SK-N-SH (cell line): ENCODE measurements around the gene TBX6. TPM values are rescaled to one million over a fixed set of nuclear protein-coding genes. Genes with fewer than 3 reads are reported as not detected.

Source experiments
- CTCF ChIA-PET: fragments of 300-600, 350-600 bp; formaldehyde crosslinking; extraction: SDS; loops from one replicate; lab custom pipeline; 2021; lab: Yijun Ruan, JAX
- POLR2A ChIA-PET: fragments of 350-600 bp; sonication (Branson Sonifier 250); formaldehyde crosslinking; extraction: SDS; loops from one replicate; lab custom pipeline; 2020; ENCODE audit warnings: antibody characterized with exemption, inconsistent platforms; lab: Yijun Ruan, JAX
- DNase-seq: peaks from one replicate; pipeline ENCODE4 v3.0.0; 2012
- H2AFZ ChIP-seq: fragments of 200-600 bp; sonication (generic); 2 replicates; pipeline ENCODE4 v1.8.1; 2016; ENCODE audit warnings: antibody characterized with exemption, mild to moderate bottlenecking, low read depth
- H3F3A ChIP-seq: fragments of 200-600 bp; sonication (generic); replicated peaks from 2 replicates; pipeline ENCODE3; 2016; ENCODE audit warnings: antibody characterized with exemption, mild to moderate bottlenecking; ENCODE audit not compliant: insufficient read depth
- H3K27ac ChIP-seq, 2 experiments: fragments of 200-500 bp in 1 of 2; fragments of 200-600 bp in 1 of 2; sonication (Bioruptor generic) in 1 of 2; sonication (generic), shearing (Covaris generic) in 1 of 2; 2 replicates each; pipeline versions ENCODE4 v1.5.1 to v1.6.1; 2014 to 2016; ENCODE audit warnings: low read depth in 2 of 2, inconsistent platforms in 1 of 2, low read length in 1 of 2, mild to moderate bottlenecking in 1 of 2, mixed read lengths in 1 of 2
- H3K27me3 ChIP-seq: fragments of 200-600 bp; sonication (generic), shearing (Covaris generic); 2 replicates; pipeline ENCODE4 v1.6.1; 2016; ENCODE audit warnings: mixed run types; ENCODE audit not compliant: insufficient read depth
- H3K36me3 ChIP-seq, 2 experiments: fragments of 200-500 bp in 1 of 2; fragments of 200-600 bp in 1 of 2; sonication (Bioruptor generic) in 1 of 2; sonication (generic) in 1 of 2; replicated peaks in 1 of 2; 2 replicates each; pipeline versions ENCODE3 to v1.5.1; 2014 to 2016; ENCODE audit warnings: low read length in 1 of 2, mild to moderate bottlenecking in 1 of 2; ENCODE audit not compliant: insufficient read depth in 2 of 2, control insufficient read depth in 1 of 2
- H3K4me1 ChIP-seq, 2 experiments: fragments of 200-500 bp in 1 of 2; fragments of 200-600 bp in 1 of 2; sonication (Bioruptor generic) in 1 of 2; sonication (generic), shearing (Covaris generic) in 1 of 2; 2 replicates each; pipeline versions ENCODE4 v1.5.1 to v1.6.1; 2014 to 2016; ENCODE audit warnings: low read depth in 1 of 2, low read length in 1 of 2, mixed run types in 1 of 2; ENCODE audit not compliant: insufficient read depth in 2 of 2, control insufficient read depth in 1 of 2
- H3K4me2 ChIP-seq: fragments of 200-600 bp; sonication (generic), shearing (Covaris generic); 2 replicates; pipeline ENCODE4 v1.6.1; 2017; ENCODE audit warnings: mixed run types
- H3K4me3 ChIP-seq, 2 experiments: fragments of 200-500 bp in 1 of 2; fragments of 200-600 bp in 1 of 2; sonication (Bioruptor generic) in 1 of 2; sonication (generic), shearing (Covaris generic) in 1 of 2; 2 replicates each; pipeline versions ENCODE4 v1.5.1 to v1.8.1; 2014 to 2016; ENCODE audit warnings: low read depth in 2 of 2, inconsistent platforms in 1 of 2, low read length in 1 of 2, mild to moderate bottlenecking in 1 of 2, mixed read lengths in 1 of 2, moderate library complexity in 1 of 2
- H3K79me2 ChIP-seq: fragments of 200-600 bp; sonication (generic); 2 replicates; pipeline ENCODE4 v1.8.1; 2017; ENCODE audit warnings: mild to moderate bottlenecking; ENCODE audit not compliant: insufficient read depth
- H3K9ac ChIP-seq: fragments of 200-600 bp; sonication (generic); 2 replicates; pipeline ENCODE4 v1.6.1; 2017; ENCODE audit warnings: mixed run types
- H3K9me2 ChIP-seq: fragments of 200-600 bp; sonication (generic); 2 replicates; pipeline ENCODE4 v1.6.1; 2017; ENCODE audit warnings: mixed run types
- H3K9me3 ChIP-seq: fragments of 200-600 bp; sonication (generic); 2 replicates; pipeline ENCODE4 v1.6.1; 2017; ENCODE audit warnings: mixed run types, mild to moderate bottlenecking, moderate library complexity
- H4K20me1 ChIP-seq: fragments of 200-600 bp; sonication (generic); 2 replicates; pipeline ENCODE4 v1.6.1; 2017; ENCODE audit warnings: mild to moderate bottlenecking, mixed run types; ENCODE audit not compliant: insufficient read depth
- CHD2 ChIP-seq: fragments of 150-350 bp; IDR thresholded peaks from 2 replicates; pipeline ENCODE4 v1.6.1; 2018; ENCODE audit warnings: low read length; ENCODE audit not compliant: partially characterized antibody
- EP300 ChIP-seq, 2 experiments: IDR thresholded peaks; 2 replicates each; pipeline versions ENCODE4 v1.4.0 to v1.6.1; 2012; ENCODE audit warnings: borderline replicate concordance in 1 of 2, low read depth in 1 of 2, low read length in 1 of 2
- MAX ChIP-seq: IDR thresholded peaks from 2 replicates; pipeline ENCODE4 v1.4.0; 2012; ENCODE audit warnings: low read depth
- NFIC ChIP-seq: IDR thresholded peaks from 2 replicates; pipeline ENCODE4 v1.4.0; 2012; ENCODE audit warnings: borderline replicate concordance
- NRF1 ChIP-seq: IDR thresholded peaks from 2 replicates; pipeline ENCODE4 v1.6.1; 2012; ENCODE audit warnings: low read depth, mild to moderate bottlenecking, low read length
- PBX3 ChIP-seq: IDR thresholded peaks from 2 replicates; pipeline ENCODE4; 2012
- POLR2AphosphoS5 ChIP-seq: IDR thresholded peaks from 2 replicates; pipeline ENCODE4 v1.6.1; 2012; ENCODE audit warnings: low read depth, low read length
- RAD21 ChIP-seq: IDR thresholded peaks from 2 replicates; pipeline ENCODE4 v1.6.1; 2012; ENCODE audit warnings: mild to moderate bottlenecking, low read length
- RCOR1 ChIP-seq: fragments of 150-350 bp; IDR thresholded peaks from 2 replicates; pipeline ENCODE4 v1.6.1; 2017; ENCODE audit warnings: antibody characterized with exemption, low read length
- REST ChIP-seq: IDR thresholded peaks from 2 replicates; pipeline ENCODE4 v1.6.1; 2012; ENCODE audit warnings: mild to moderate bottlenecking, low read depth, low read length, moderate library complexity
- RFX5 ChIP-seq: IDR thresholded peaks from 2 replicates; pipeline ENCODE4 v1.6.1; 2012; ENCODE audit warnings: mild to moderate bottlenecking, improper control_type of control experiment, low read length
- RXRA ChIP-seq: IDR thresholded peaks from 2 replicates; pipeline ENCODE4 v1.4.0; 2012; ENCODE audit warnings: low read depth, mild to moderate bottlenecking, borderline replicate concordance
- SIN3A ChIP-seq: IDR thresholded peaks from 2 replicates; pipeline ENCODE4 v1.6.1; 2012; ENCODE audit warnings: low read depth, mild to moderate bottlenecking, low read length, moderate library complexity, borderline replicate concordance
- USF1 ChIP-seq: IDR thresholded peaks from 2 replicates; pipeline ENCODE4 v1.4.0; 2012; ENCODE audit warnings: low read depth, borderline replicate concordance
- YY1 ChIP-seq: IDR thresholded peaks from 2 replicates; pipeline ENCODE4 v1.4.0; 2012; ENCODE audit warnings: low read depth, mild to moderate bottlenecking
- ZBTB33 ChIP-seq: IDR thresholded peaks from 2 replicates; pipeline ENCODE4 v1.4.0; 2012; ENCODE audit warnings: low read depth, borderline replicate concordance
- WGBS: methylation state at CpG from one replicate; pipeline ENCODE4 v1.1.6; 2017; ENCODE audit warnings: low lambda C conversion rate; 5-methylcytosine and 5-hydroxymethylcytosine counted together
- polyA plus RNA-seq, 3 experiments: library from polyadenylated mRNA; depleted of rRNA; stranded (reverse); fragments of >200 nt; gene quantifications; 2 replicates each; pipeline ENCODE4 v1.2.3, GENCODE V29; 2012

Gene TBX6
- polyA plus RNA-seq, 1 of the 3 experiments (the other 2 are of a cell fraction): 0.18 TPM

- no peaks in the 10 kb centered on the region for H3K9me2 ChIP-seq
- POLR2A ChIA-PET: no interaction called here
- DNase-seq: no peak
- WGBS: 92% methylated on average over 6 of the region's 16 CpGs
- TF ChIP-seq RXRA (no peak), NFIC (no peak), ZBTB33 (no peak), CHD2 (no peak), POLR2AphosphoS5 (no peak), MAX (no peak), RAD21 (no peak), RFX5 (no peak), EP300 (IDR thresholded peaks at IDR 0.05; ENCODE audit: borderline replicate concordance in 1 of 2, low read depth in 1 of 2, low read length in 1 of 2) (no peak), USF1 (no peak), REST (no peak), PBX3 (no peak), NRF1 (no peak), YY1 (no peak), SIN3A (no peak), RCOR1 (no peak)
- TF ChIP-seq, all 33 proteins: peak for 0
- no peaks in the 10 kb centered on the region for H4K20me1 ChIP-seq
- H3K79me2 ChIP-seq: no peaks in the 10 kb centered on the region
- no peak overlapping the region for H2AFZ ChIP-seq
- H3K4me2 ChIP-seq: no peak overlapping the region
- H3K9ac ChIP-seq: no peak overlapping the region
- no peaks in the 10 kb centered on the region for H3K9me3 ChIP-seq
- CTCF ChIA-PET: interaction anchor here (1.1 to 1.6 kb wide), 2 partner anchors 14 to 24 kb away, joined by 3 to 7 read pairs; partner anchors contain the start of gene TBX6
- no peaks in the 10 kb centered on the region for H3K27me3 ChIP-seq
- H3F3A ChIP-seq: peaks cover 2% of the 10 kb centered on the region
- H3K4me3 ChIP-seq: no peak overlapping the region
- H3K27ac ChIP-seq: no peak overlapping the region
- peaks cover 0 to 6% of the 10 kb centered on the region in 2 experiments for H3K36me3 ChIP-seq
- H3K4me1 ChIP-seq: peaks cover 6% of the 10 kb centered on the region in 2 experiments; a peak in 1 of 4 replicates
These were observed 24.8 kb upstream of the TBX6 start for GRCh38 chr16:30116291-30117207.
